NCI-H2029 (cell line): Measurements from ENCODE around the gene HLA-C.
"Not testable (repeated sequence)": the region's sequence is repeated elsewhere in the genome, so short reads cannot be mapped to it uniquely, and the experiment has no call there.

Experiments
- DNase-seq: peaks from one replicate; lab custom pipeline; 2025; lab: John Stamatoyannopoulos, UW

Gene HLA-C

DNA sequence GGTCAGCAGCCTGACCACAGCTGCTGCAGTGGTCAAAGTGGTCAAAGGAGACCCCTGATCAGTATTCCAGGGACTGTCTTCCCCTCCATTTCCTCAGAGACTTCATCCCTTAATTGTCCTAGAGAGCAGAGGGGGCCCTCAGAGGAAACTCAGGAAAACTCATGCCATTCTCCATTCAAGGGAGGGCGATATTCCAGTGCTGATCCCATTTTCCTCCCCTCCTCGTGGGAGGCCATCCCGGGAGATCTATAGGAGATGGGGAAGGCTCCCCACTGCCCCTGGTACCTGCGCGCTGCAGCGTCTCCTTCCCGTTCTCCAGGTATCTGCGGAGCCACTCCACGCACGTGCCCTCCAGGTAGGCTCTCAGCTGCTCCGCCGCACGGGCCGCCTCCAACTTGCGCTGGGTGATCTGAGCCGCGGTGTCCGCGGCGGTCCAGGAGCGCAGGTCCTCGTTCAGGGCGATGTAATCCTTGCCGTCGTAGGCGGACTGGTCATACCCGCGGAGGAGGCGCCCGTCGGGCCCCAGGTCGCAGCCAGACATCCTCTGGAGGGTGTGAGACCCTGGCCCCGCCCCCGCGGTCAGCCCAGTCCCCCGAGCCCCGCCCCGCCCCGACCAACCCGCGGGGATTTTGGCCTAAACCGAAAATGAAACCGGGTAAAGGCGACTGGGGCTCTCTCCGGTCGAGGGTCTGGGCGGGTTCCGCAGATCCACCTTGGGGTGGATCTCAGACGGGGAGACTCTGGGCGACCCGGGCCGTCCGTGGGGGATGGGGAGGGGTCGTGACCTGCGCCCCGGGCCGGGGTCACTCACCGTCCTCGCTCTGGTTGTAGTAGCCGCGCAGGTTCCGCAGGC lies 878 bp downstream of the HLA-C start:
- peak; percentile 48 for DNase-seq

DNA sequence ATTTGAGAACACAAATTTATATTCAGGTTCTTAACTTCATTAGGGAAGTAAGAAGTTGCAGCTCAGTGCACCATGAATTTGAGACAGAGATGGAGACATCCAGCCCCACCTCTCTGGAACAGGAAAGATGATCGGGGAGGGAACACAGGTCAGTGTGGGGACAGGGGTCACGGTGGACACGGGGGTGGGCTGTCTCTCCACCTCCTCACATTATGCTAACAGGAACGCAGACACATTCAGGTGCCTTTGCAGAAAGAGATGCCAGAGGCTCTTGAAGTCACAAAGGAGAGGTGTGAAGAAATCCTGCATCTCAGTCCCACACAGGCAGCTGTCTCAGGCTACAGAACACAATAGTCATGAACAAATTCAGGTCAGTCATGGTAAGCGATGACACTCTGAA lies 3.1 kb downstream of the HLA-C start:
- DNase-seq, result no peak

DNA sequence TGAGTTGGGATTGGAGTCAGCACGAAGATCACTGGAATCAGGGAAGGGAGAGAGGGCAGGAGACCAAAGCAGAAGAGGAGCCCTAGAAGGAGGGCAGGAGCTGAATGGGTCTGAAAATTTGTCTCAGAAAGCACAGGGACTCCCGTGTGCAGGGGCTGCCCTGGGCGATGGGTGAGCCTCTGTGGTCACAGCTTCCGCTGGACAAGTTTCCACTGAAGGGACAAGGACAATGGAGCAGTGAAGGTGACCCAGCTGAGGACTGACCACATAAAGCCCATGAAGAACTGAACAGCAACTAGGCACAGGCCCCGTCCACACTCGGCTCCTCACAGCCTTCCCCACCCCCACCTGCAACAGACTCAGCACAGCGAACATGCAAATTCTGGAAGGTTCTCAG lies 3.5 kb downstream of the HLA-C start:
- no peak for DNase-seq

DNA sequence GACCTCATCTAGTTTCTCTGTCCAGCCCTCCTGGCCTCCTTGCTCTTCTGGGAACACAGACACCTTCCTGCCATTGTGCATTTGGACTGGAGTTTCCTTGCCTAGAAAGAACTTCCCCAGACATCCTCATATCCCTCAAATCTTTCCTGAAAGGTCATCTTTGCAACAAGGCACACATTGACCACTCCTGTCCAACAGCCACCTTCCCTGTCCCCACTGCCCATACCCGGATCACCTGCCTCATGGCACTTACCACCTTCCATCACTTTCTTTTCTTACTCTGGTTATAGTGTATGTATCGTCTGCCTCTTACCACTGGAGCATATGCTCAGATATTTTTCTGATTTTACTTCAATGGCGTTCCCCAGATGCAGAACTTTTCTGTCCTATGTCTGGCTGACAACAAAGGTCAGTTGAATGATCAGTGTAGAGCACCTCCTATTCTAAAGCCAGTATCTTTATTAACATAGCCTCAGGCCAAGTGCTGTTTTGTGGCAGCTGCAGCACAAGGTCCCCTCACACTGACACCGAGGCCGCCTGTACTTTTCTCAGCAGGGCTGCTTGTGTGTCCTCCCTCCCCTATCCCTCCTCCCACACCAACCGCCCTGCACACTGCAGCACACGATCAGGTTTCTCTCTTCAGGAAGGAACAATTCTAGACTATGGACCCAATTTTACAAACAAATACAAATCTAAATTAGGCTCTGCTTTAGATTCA lies 4.1 kb downstream of the HLA-C start:
- DNase-seq, result no peak

DNA sequence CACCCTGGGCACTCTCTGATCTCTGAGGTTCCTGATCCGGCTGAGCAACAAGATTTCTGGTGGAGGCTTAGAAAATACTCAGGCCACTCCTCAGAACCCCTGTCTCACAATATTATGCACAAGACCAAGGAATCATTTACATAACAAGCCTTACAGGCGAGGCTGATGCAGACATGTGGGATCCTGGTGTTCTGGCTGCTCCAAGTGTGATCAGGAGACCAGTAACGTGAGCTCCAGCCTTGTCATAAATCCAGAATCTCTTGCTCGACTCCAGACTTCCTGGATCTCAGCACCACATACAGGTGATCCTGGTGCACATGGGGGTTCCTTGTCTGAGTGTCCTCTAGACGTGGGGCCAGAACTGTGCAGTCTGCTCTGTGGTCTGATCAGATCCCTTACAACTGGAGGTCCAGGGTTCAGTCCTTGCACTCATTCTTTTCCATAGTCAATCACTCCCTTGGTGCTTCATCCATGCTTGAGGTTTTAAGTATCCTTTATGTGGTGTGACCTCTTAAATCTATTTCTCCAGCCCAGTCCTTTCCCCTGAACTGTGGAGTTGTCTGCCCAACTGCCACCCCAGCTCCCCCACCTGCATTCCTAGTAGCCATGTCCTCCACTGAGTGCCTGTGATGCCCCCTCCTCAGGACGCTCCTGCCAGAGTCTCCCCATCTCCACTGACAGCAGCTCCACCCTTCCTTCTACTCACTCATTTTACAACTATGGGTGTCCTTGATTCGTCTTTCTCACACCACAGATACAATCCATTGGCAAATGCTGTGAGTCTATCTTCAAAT lies 5.1 kb downstream of the HLA-C start:
- DNase-seq, result no peak

DNA sequence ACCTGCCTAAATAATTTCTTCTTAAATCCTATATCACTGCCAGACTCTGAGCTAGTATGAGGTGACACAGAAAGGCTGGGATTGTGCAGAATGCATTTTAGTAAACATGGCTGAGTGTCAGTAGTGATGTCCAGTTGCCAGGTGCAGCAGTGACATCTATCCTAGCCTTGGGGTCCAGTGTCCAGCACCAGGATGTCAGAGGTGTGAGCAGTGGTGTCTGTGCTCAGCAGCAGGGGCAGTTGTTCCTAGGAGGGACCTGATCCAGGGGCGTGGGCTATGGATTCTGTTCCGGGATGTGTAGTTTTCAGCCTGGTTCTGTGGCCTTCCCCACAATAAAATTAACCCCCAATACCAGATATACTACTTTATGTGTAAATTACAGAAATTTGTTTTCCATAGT lies 6.0 kb downstream of the HLA-C start:
- no peak for DNase-seq

DNA sequence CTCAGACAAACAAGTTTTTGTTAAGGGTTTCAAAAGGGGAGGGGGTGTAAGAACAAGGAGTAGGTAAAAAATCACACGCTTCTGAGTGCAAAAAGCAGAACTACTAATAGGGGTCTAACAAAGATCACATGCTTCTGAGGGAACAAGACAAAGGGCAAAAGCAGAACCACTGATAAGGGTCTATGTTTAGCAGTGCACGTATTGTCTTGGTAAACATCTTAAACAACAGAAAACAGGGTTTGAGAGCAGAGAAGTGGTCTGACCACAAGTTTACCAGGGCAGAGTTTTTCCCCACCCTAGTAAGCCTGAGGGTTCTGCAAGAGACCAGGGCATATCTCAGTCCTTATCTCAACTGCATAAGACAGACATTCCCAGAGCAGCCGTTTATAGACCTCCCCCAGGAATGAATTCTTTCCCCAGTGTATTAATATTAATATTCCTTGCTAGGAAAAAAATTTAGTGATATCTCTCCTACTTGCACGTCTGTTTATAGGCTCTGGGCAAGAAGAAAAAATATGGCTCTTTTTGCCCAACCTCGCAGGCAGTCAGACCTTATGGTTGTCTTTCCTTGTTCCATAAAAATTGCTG lies 8.5 kb downstream of the HLA-C start:
- DNase-seq, result not testable (repeated sequence)

DNA sequence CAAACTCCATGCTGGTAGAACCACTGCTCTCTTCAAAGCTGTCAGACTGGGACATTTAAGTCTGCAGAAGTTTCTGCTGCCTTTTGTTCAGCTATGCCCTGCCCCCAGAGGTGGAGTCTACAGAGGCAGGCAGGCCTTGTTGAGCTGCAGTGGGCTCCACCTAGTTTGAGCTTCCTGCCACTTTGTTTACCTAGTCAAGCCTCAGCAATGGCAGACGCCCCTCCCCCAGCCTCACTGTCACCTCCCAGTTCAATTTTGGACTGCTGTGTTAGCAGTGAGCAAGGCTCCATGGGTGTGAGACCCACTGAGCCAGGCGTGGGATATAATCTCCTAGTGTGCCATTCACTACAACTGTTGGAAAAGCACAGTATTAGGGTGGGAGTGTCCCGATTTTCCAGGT lies 11.9 kb downstream of the HLA-C start:
- DNase-seq, result not testable (repeated sequence)

DNA sequence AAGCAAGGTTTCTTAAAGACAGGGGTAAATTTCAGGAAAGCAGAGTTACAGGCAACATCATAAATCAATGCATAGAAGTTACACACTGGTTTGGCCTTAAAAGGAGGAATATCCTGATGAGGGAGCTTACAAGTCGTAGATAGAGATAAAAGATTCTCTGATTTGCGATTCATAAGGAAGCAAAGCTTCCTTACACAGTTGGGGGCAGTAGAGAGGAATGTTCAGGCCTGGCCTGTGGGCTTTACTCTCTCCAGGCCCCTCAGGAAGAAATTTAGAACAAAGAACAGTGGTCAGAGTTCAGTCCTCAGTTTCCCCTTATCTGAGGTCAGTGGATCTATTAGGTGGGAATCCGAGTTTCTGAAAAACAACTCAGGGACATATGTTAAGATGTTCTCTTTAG lies 19.3 kb downstream of the HLA-C start:
- no peak for DNase-seq

DNA sequence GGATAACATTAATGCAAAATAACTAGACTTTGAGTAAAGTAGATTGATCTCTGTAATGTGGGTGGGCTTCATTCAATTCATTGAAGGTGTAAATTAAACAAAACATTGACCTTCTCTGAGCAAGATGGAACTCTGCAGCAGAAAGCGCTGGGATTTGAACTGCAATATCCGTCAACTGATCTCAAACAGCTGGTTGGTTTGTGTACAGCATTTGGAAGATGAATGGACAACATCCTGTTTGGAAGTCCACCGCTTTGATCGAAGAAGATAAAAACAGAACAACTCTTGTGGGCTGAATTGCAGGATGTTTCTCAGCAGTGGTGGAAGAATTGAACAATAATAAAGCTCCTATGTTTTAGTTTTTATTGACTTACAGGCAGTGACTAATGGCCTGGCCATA lies 20.6 kb downstream of the HLA-C start:
- no peak for DNase-seq

DNA sequence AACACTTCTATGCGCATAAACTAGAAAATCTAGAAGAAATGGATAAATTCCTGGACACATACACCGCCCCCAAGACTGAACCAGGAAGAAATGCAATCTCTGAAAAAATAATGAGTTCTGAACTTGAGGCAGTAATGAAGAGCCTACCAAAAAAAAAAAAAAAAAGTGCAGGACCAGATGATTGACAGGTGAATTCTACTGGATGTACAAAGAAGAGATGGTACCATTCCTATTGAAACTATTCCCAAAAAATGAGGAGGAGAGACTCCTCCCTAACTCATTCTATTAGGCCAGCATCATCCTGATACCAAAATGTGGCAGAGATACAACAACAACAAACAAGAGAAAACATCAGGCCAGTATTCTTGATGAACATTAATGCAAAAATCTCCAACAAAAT lies 22.7 kb downstream of the HLA-C start:
- DNase-seq, result no peak

DNA sequence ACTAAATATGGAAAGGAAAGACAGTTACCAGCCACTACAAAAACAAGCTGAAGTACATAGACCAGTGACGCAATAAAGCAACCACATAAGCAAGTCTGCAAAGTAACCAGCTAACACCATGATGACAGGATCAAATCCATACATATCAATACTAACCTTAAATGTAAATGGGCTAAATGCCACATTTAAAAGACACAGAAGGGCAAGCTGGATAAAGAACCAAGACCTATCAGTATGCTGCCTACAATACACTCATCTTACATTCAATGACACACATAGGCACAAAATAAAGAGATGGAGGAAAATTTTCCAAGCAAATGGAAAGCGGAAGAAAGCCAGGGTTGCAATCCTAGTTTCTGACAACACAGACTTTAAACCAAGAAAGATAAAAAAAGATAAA lies 24.1 kb downstream of the HLA-C start:
- DNase-seq, result no peak

DNA sequence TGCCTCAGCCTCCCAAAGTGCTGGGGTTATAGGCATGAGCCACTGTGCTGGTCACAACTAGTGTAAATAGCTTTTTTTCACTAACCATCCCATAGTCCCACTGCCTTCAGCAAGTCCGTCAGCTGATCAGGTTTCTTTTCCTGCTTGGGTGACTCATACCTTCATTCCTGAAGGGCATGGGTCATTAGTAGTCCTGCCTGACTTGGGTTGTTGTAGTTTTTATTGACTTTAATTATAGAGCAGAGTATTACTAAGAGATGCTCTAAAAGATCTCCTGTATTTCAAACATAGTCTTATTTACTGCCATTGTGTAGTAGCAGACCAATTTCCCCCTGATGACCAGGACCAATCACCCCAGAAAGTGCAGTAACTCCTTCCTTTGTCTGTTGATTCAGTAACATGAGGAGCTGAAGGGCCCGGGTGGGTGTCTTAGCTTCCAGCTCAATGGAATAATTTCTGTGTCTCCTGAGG lies 25.8 kb downstream of the HLA-C start:
- no peak for DNase-seq

DNA sequence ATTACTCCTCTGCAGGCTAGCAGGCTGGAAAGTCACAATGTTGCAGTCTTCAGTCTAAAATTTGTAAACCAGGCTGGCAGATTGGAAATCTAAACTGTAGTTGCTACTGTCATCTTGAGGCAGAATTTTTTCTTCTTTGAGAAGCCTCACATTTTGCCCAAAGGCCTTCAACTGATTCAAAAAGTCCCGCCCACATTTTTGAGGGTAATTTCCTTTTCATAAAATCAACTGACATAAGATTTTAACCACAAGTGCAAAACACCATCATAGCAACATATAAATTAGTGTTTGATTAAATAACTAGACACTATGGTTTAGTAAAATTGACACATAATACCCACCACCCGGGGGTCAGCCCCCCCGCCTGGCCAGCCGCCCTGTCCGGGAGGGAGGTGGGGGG lies 28.4 kb downstream of the HLA-C start:
- DNase-seq, result no peak

DNA sequence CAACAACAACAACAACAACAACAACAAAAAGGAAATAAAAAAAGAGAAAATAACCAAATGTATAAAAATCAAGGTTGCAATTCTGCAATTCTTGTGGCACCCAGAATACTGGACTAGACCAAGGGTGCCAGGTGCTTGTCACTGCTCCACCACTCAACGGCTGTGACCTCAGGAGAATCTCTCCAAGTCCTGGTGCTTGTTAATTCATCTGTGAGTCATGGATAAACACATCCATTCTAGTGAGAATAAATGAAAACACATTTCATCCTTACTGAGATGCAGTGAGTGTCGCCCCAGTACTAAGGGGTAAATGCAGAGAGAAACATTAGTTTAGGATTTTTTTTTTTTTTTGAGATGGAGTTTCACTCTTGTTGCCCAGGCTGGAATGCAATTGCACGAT lies 32.0 kb downstream of the HLA-C start:
- DNase-seq, result no peak

DNA sequence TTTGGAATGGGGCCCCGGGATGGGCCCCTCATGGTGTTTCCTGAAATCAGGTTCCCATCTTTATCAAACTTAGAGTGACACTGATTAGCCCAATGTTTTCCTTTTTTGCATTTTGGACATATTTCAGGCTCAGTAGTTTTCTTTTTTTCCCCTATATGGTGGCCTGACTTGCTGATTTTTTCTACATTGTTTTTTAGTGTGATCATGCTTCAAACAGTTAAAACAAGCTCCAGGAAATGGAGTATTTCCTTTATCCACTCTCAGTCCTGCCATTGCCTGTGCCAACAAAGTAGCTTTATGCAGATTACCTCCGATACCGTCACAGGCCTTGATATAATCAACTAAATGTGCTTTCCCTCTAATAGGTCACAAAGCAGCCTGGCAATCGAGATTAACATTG lies 37.8 kb downstream of the HLA-C start:
- not testable (repeated sequence) for DNase-seq

DNA sequence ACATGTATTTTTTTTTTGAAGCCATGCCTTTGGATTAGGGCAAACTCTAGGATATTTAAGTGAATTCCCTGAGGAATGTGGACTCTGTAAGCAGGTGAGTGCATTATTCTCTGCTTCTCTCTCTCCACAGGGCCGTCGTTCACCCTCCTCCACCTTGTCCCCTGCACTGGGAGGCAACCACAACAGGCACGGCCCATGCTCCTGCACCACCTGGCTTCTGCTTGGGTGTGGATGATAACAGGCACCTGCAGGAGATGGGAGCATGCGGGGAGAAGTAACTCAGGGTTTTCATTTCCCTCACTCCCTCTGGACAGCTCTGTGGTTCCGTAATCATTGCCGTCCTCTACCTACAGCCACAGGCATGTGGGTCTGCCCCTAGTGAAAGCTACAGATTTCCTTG lies 43.4 kb downstream of the HLA-C start:
- DNase-seq, result no peak

DNA sequence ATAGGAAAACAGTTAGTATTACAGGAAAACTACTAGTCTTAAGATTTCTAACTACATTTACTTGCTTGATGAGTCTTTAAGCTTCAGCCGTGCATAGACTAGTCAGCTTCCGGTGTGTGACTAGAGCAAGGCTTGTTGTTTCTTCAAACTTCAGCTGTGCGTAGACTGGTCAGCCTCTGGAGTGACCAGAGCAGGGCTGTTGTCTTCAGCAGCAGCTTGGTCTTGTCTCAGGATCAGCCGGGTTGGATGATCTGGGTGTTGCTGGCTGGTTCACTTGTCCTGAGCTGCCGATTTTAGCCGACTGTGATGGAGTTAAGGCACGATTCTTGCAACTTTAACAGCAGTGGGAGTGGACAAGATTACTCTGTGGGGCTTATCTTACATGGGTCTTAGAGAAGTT lies 44.7 kb downstream of the HLA-C start:
- no peak for DNase-seq

DNA sequence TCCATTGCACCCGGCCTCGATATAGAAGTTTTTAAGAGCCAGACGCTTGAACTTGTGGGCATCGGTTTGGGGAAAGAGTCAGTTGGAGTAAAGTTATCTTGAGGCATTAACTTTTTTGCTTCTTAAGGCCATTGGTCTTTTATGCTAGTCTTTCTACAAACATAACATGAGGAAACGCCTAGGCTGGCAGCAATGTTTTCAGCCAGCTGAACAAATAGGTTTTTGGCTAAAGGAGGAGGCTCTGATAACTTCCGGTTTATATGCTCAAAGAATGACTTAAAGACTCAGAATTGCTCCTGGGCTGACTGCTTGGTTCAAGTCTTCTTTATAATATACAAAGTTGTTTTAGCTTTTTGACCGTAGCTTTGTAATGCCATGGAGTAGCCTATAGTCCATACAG lies 46.2 kb downstream of the HLA-C start:
- DNase-seq, result peak; percentile 13

DNA sequence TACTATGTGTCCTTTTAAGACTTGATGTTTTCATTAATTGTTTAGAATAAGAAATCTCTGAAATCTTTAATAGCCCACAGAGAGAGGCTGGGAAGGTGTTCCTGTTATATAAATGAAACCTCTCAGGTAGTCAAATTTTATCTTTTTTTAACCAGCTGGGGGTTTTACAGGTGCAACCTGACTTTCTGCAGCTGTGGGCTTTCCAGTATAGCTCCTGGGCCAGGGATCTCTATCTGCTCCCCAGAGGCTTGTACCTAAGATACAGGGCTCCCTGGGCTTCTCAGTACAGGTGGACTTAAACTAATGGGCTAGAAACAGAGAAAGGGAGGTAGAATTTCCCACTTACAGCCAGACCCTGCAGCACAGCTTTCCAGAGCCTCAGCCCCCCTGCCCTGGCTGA lies 49.4 kb downstream of the HLA-C start:
- DNase-seq, result no peak
